Stomach (tissue), 4 donors: ENCODE measurements around the gene CIROP.

ENCODE experiments used
- CTCF ChIP-seq, 7 experiments: fragments of 450-650 bp in 4 of 7; fragments of 200-600 bp in 3 of 7; sonication (generic) in 3 of 7; IDR thresholded peaks; one replicate each; pipeline ENCODE4 v1.5.1; 2016 to 2019; ENCODE audit warnings: antibody characterized with exemption in 7 of 7, control low read depth in 2 of 7, mild to moderate bottlenecking in 1 of 7
- EP300 ChIP-seq: sonication (generic); formaldehyde crosslinking; IDR thresholded peaks from one replicate; pipeline ENCODE4 v1.6.1; 2017; ENCODE audit warnings: antibody characterized with exemption
- POLR2A ChIP-seq, 4 donors: fragments of 450-650 bp; IDR thresholded peaks; one replicate each; pipeline ENCODE4 v1.6.1; 2016; ENCODE audit warnings: antibody characterized with exemption in 4 of 4, control low read depth in 2 of 4, mild to moderate bottlenecking in 1 of 4, moderate library complexity in 1 of 4
- POLR2AphosphoS5 ChIP-seq, 3 donors: sonication (generic); formaldehyde crosslinking; IDR thresholded peaks; one replicate each; pipeline ENCODE4 v1.6.1; 2016; ENCODE audit warnings: antibody characterized with exemption in 3 of 3

DNA sequence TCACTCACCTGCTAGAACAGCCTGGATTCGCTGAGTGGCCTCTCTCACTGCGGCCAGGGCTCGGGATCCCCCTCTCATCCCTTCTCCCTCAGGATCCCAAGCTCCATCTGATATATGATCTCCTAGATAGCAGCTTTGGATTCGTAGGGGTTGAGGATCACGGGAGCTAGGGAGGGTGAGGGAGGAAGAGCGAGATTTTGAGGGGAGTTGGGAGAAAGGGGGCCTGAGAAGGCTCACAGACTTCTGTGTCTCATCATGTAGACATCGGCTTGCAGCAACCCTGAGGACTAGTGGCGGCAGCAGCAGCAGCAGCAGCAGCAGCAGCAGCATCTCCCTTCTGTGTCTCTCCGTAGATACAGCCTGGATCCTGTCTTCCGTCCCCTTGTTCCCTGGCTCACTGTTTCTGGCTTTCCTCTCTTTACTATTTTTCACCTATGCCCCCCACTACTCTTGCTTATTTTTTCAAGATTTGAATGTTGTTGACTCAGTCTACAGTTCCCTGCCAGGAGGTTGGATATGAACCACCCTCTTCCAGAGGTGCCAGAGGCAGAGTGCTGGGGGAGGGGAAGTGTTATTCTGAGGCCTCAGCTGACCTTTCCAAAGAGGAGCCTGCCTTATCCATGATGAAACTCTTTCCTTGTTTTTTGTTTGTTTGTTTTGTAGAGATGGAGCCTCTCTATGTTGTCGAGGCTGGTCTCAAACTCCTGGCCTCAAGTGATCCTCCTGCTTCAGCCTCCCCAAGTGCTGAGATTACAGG, at the start of gene CIROP:
- no peak for TF ChIP-seq CTCF (IDR thresholded peaks at IDR 0.05)
- TF ChIP-seq POLR2A (IDR thresholded peaks at IDR 0.05) = no peak
- no peak for TF ChIP-seq POLR2AphosphoS5 (IDR thresholded peaks at IDR 0.05)
- no peak for TF ChIP-seq EP300
